HG02678 (cell line): Measurements from ENCODE around the gene CREB3.

ENCODE experiments used
- ATAC-seq: cut with Tn5 transposase; IDR thresholded peaks from one replicate; pipeline ENCODE4 v1.9.1; 2021; ENCODE audit warnings: mild to moderate bottlenecking, moderate library complexity; ENCODE audit not compliant: unreplicated experiment

Gene CREB3

DNA sequence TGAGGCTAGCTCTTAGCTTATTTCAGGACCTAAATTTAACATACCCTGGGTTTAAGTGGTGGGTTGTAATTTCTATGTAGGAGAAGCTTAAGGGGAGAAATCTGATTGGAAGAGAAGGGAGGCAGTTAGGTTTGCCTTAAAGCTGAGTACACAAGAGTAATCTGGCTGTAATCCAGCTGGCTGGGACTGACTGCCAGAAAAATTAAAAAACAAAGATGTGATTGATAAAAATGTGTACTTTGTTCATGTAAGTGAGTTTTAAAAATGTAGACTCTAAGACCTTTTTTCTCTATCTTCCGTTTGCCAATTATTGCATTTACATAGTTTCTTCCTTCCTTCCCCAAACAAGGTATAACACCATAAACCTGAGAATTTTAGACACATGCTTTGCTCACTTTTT, 39.1 kb downstream of the CREB3 start:
- ATAC-seq = no peak

DNA sequence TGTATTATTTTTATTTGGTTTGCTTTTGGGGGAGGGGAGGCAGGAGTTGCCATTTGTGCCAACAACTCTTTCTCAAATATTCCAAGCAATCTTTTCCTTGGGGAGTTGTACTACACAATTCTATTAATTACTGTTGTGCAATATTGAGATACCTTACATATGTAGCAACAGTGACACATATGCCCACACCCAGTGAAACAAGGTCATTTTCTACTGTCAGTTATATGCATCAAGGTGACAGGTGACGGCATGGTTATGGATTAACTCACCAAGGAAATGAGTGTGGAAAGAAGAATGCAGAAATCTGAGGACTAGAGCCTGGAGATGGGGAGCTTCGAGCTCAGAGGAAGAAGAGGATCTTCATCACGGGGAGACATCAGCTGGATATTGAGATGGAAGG, 39.5 kb downstream of the CREB3 start:
- no peak for ATAC-seq

DNA sequence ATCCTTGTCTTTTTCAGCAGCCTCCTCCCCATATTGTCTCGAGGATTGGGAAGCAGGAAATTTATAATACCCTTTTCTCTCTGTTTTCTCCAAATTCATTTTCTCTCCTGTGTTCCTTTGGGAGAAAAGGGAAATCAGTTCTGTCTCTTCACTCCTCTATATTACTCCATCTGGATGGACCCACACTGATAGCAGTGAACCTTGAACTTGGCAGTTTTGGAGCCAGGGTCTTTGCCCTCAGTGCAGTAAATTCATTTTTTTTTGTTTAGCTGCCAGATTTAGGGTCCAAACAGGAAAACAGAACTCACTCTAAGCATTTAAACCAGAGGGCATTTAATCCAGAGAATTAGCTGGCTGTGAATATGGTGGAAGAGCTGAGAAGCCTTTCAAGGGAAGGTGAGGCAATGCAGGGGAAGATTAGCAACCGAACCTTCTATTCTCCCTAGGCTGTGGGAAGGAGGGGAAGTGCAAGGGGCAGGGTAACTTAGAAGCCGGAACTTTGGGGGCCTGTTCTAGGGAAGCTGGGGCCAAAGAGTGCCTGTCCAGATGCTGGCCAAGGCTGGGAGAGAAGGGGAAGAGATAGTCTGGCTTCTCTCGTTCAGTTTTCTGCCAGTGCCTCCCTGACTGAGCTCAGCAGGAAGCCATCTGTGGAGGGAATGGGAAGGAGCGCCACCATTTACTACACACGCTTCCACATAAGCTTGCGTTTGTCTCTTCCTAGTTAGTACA, 42.6 kb downstream of the CREB3 start:
- ATAC-seq = no peak

GRCh38 chr9:35776018-35776417, 43.6 kb downstream of the CREB3 start:
- no peak for ATAC-seq

- no peak for ATAC-seq
Observed at GRCh38 chr9:35778496-35778895, 46.0 kb downstream of the CREB3 start.

DNA sequence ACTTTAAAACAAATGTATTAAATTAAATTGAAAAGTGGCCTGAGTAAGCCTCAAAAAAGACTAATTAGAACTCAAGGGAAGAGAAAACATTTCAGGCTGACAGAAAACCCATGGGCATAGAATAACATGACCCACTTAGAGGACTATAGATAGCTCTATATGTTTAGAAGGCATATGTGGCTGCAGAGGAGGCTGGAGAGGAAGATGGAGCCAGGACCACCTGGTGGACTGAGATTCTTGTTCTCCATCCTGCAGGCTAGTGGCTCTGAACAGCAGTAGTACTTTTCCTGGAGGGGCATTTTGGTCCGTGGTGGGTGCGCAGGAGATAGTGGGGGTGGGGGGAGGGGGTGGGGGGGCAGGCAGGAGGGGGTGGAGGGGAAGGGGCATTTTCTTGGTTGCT, 48.6 kb downstream of the CREB3 start:
- ATAC-seq = no peak

DNA sequence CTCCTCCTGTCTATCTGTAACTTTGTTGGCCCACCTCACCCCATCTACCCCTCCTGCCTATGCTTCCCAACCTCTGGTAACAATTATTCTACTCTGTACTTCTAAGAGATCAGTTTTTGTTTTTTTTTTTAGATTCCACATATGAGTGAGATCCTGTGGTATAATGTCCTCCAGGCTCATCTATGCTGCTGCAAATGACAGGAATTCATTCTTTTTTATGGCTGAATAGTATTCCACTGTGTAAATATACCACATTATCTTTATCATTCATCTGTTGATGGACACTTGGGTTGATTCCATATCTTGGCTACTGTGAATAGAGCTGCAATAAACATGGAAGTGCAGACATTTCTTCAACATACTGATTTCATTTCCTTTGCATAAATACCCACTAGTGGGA, 51.0 kb downstream of the CREB3 start:
- ATAC-seq = no peak
